Liver (tissue), 3 donors: ENCODE results near the gene ADNP2.

Experiments used
- JUND ChIP-seq, 2 donors: IDR thresholded peaks; 2 replicates each; pipeline ENCODE4 v1.6.1; 2016; ENCODE audit warnings: antibody characterized with exemption in 2 of 2
- NR2F2 ChIP-seq: IDR thresholded peaks from 2 replicates; pipeline ENCODE4 v1.6.1; 2016; ENCODE audit warnings: antibody characterized with exemption
- TAF1 ChIP-seq: conservative IDR thresholded peaks from 2 replicates; pipeline ENCODE4 v1.6.1; 2016; ENCODE audit warnings: antibody characterized with exemption, mild to moderate bottlenecking
- ZBTB33 ChIP-seq: IDR thresholded peaks from 2 replicates; pipeline ENCODE4 v1.6.1; 2016; ENCODE audit warnings: antibody characterized with exemption
- TF ChIP-seq, protein P1 (sequence below): fragments of 150-350 bp; IDR thresholded peaks from 2 replicates; pipeline ENCODE4 v1.5.1; 2017; ENCODE audit warnings: improper control_type of control experiment, low read depth, low read length; ENCODE audit not compliant: missing input control
- TF ChIP-seq, protein P2 (sequence below): IDR thresholded peaks from 2 replicates; pipeline ENCODE4 v1.6.1; 2016; ENCODE audit warnings: antibody characterized with exemption
- donor health status: healthy.
- donor health status: healthy.

DNA sequence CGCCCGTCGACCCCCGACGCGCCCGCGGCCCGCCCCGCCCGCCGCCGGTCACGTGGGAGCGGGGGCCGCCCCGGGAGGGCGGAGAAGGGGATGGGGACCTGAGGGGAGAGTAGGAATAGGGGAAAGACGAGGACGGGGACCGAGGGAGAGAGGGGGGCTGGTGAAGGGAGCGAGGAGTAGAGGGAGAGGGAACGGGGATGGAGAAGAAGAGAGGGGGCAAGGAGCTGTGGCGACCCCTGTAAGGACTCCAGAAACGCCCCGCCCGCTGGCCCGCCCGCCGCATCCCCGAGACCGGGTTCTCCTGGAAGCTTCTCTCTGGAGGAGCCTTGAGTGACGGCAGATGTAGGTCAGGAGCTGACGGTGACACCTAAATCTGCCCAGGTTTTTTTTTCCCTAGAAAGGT lies 615 bp downstream of the ADNP2 start:
- no peak for TF ChIP-seq NR2F2
- TF ChIP-seq, protein P1, sequence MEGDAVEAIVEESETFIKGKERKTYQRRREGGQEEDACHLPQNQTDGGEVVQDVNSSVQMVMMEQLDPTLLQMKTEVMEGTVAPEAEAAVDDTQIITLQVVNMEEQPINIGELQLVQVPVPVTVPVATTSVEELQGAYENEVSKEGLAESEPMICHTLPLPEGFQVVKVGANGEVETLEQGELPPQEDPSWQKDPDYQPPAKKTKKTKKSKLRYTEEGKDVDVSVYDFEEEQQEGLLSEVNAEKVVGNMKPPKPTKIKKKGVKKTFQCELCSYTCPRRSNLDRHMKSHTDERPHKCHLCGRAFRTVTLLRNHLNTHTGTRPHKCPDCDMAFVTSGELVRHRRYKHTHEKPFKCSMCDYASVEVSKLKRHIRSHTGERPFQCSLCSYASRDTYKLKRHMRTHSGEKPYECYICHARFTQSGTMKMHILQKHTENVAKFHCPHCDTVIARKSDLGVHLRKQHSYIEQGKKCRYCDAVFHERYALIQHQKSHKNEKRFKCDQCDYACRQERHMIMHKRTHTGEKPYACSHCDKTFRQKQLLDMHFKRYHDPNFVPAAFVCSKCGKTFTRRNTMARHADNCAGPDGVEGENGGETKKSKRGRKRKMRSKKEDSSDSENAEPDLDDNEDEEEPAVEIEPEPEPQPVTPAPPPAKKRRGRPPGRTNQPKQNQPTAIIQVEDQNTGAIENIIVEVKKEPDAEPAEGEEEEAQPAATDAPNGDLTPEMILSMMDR: no peak
- no peak for TF ChIP-seq TAF1
- TF ChIP-seq JUND (IDR thresholded peaks at IDR 0.05): no peak
- no peak for TF ChIP-seq ZBTB33
- TF ChIP-seq, protein P2, sequence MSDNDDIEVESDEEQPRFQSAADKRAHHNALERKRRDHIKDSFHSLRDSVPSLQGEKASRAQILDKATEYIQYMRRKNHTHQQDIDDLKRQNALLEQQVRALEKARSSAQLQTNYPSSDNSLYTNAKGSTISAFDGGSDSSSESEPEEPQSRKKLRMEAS: no peak
